Hypothalamus (tissue), 51 donors: ENCODE measurements around the gene CGGBP1.

Experiments
- DNase-seq, 51 donors: peaks; one replicate each; lab custom pipeline; 2025; lab: John Stamatoyannopoulos, UW

Gene CGGBP1

GRCh38 chr3:88058581-88059379 is at the start of gene CGGBP1, which contains the start of gene ZNF654:
TSS of gene CGGBP1 (minus strand) at chr3:88059005. CDS start at chr3:88055976, 3,029 bp downstream.
TSS of gene ZNF654 (plus strand) at chr3:88059255. CDS start at chr3:88059320, 65 bp downstream.
- peak; percentile 90 to 99 (median 96) for DNase-seq

DNA sequence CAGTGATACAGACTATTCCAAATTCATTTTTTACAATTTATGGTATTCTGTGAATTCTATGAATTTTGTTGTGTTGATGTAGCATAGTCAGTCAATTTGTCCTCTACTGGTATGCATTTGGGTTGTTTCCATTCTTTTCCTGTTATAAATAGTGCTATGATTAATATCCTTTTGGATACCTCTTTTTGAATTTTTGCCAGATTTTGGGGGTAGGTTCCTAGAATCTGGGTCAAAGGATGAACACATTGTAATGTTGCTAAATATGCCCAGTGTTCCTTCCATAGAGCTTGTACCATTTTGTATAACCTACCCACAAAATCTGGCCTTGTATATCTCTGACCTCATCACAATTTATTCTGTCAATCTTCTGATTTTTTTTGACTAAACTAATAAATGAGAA is 46.5 kb upstream of the CGGBP1 start:
- DNase-seq: no peak

DNA sequence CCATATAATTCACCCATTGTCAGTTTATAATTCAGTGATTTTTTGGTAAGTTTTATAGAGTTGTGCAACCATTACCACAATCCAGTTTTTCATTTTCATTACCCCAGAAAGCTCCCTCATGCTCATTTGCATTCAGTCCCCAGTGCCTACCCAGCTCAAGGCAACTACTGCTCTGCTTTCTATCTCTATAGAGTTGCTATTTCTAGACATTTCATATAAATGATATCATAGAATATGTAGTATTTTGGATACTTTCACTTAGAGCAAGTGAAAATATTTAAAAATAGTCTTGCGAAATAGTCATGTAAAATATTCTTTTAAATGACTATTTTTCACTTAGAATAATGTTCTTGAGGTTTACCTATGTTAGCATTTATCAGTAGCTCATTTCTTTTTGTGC is 42.3 kb upstream of the CGGBP1 start:
- no peak for DNase-seq

GRCh38 chr3:88093266-88093665 is 34.5 kb upstream of the CGGBP1 start:
- no peak for DNase-seq

GRCh38 chr3:88092270-88092669 is 33.5 kb upstream of the CGGBP1 start:
- no peak for DNase-seq

DNA sequence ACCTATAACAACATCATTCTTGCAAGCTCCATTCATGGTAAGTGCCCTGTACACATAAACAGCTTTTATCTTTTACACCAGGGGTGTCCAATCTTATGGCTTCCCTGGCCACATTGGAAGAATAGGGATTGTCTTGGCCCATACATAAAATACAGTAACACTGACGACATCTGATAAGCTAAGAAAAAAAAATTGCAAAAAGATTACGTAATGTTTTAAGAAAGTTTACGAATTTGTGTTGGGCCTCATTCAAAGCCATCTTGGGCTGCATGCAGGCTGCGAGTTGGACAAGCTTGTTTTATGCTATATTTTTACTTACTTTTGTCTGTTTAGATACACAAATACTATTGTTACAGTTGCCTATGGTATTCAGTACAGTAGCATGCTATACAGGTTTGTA is 31.9 kb upstream of the CGGBP1 start:
- no peak for DNase-seq

- no peak for DNase-seq
Measured at GRCh38 chr3:88084097-88084501, 25.3 kb upstream of the CGGBP1 start.

GRCh38 chr3:88082854-88083253 is 24.0 kb upstream of the CGGBP1 start:
- DNase-seq: no peak

- no peak for DNase-seq
Measured at GRCh38 chr3:88078932-88079331, 20.1 kb upstream of the CGGBP1 start.

- no peak for DNase-seq
Measured at GRCh38 chr3:88076712-88077111, 17.9 kb upstream of the CGGBP1 start.

GRCh38 chr3:88075497-88075896 is 16.7 kb upstream of the CGGBP1 start:
- no peak for DNase-seq

DNA sequence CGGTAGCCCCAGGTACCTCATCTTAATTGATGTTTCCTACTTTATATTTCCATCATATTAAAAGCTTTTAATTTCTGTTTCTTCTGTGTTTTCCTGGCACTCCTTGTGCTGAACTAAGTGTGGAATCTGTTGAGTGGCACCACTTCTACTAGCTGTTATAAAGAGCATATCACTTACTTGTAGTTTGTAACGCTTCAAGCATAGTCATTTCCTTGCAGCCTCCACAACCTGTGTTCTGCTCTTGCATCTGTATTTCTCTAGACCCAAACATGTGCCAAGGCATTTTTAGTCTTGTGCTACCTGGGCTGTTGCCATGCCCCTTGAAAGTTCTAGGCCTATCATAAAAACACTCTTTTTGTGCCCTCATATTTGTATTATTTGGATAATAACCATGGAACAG is 16.3 kb upstream of the CGGBP1 start:
- no peak for DNase-seq

GRCh38 chr3:88061746-88062145 is 2.9 kb upstream of the CGGBP1 start:
- no peak for DNase-seq

GRCh38 chr3:88059380-88060170 is 770 bp upstream of the CGGBP1 start:
- peak in 24 of 51 donors; percentile 5 to 93 (median 44) for DNase-seq

- DNase-seq: peak in 6 of 51 donors; percentile 50 to 82 (median 60)
Measured at GRCh38 chr3:88058306-88058580, 562 bp downstream of the CGGBP1 start.

DNA sequence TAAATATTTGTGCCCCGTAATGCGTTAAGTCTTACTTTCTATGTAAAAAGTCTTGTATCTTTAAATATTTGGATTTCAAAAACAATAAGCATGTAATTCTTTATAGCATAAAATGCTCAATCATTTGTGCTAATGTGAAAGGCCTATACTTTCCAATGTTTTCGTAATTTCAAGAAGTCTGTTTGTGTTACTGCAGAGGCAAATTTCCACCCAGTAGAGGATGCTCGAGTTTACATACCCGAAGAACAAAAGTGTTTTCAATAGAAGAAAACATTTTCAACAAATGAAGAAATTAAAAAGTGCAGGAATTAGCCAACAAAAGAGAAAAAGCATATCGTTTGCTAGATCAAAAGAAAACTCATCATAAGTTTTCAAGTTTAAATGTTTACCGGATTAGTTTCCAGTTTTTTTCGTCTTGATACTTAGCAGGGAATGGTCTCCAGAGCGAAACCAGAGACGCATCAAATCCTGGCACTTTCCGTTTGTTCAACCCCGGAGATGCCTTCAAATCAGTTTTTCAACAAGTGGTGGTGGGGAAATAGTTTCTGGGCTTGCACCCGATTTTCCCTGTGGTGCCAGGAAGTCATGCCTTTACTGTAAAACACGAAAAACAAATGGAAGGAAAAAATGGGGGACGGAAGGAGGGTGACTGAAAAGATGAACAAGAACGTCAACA is 1.0 kb downstream of the CGGBP1 start:
- peak in 3 of 51 donors; percentile 47 to 62 (median 48) for DNase-seq

- DNase-seq: no peak
Measured at GRCh38 chr3:88046766-88047165, 12.0 kb downstream of the CGGBP1 start.

DNA sequence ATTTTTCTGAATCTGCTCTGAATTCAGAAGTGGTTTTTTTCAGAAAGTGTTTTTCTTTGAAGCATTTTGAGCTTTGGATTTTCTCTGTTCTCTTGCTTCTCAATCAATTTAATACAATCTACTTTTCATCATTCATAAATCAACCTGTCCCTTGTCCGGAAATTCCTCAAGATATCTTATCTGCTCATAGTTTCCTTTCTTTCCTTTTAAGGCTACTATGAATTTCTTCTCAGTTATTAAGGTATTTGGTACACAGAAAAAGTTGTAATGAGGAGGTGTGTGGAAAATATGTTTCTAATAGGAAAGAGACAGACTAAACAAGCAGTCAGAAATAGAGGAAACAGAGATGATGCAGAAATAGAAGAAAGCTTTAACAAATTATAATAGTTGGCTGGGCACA is 14.4 kb downstream of the CGGBP1 start:
- DNase-seq: no peak

DNA sequence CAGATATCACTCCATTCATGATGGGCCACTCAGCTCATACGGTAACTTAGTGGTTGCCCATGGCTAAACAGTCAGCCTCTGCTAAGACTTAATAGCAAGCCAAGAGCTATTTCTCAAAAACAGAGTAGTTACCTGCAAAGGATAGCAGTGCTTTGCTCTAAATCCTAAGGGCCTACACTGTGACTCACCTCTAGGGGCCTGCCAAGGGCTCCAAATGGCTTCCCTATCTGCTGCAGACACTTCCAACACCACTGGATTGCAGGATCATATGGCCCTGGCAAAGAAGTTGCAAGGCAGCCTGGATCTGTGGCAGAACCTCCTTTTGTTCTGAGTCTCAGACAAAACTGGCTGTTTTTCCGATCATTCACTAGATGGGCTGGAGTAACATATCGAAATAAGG is 17.8 kb downstream of the CGGBP1 start:
- no peak for DNase-seq

DNA sequence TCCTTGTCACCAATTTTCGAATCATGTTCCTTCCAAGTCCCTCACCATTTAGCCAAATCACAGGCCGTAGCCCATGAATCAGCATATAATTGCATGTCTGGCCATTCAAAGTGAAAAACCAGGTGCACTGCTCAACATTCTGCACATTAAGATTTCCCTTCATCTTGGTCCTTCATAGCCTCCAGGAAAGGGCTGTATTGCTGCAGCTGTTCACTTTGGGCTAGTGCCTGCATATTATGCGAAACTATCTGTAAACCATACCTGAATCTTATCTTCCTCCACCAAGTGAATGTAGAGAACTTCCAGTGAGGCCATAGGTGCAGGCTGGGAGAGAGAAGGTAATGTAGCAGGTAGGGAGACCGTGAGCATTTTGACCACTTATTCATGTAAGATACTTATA is 18.3 kb downstream of the CGGBP1 start:
- DNase-seq: no peak

- DNase-seq: no peak
Measured at GRCh38 chr3:88038566-88038965, 20.2 kb downstream of the CGGBP1 start.
